ENCODE measurements around the gene PVALB.

DNA sequence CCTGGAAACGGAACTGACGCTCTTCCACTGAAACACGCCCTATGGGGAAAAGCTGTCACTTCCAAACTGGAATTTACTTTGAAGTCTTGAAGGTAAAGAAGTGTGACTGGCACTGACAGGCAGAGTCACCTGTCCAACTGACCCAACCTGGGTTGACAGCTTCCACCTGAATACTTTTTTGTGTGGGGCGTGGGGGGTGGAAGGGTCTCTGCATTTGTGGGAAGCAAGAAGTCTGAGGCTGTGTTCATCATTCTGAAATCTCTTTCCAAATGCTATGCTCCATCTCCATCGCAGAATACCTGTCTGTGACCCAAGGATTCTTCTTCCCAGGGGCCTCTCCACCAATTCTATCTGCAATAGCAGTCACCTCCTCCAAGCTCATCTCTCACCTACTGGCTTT lies 48.7 kb downstream of the PVALB start:
- no peak for TF ChIP-seq FOXM1 (IDR thresholded peaks at IDR 0.05; ENCODE audit: borderline replicate concordance, low read depth)
- TF ChIP-seq, protein P1, sequence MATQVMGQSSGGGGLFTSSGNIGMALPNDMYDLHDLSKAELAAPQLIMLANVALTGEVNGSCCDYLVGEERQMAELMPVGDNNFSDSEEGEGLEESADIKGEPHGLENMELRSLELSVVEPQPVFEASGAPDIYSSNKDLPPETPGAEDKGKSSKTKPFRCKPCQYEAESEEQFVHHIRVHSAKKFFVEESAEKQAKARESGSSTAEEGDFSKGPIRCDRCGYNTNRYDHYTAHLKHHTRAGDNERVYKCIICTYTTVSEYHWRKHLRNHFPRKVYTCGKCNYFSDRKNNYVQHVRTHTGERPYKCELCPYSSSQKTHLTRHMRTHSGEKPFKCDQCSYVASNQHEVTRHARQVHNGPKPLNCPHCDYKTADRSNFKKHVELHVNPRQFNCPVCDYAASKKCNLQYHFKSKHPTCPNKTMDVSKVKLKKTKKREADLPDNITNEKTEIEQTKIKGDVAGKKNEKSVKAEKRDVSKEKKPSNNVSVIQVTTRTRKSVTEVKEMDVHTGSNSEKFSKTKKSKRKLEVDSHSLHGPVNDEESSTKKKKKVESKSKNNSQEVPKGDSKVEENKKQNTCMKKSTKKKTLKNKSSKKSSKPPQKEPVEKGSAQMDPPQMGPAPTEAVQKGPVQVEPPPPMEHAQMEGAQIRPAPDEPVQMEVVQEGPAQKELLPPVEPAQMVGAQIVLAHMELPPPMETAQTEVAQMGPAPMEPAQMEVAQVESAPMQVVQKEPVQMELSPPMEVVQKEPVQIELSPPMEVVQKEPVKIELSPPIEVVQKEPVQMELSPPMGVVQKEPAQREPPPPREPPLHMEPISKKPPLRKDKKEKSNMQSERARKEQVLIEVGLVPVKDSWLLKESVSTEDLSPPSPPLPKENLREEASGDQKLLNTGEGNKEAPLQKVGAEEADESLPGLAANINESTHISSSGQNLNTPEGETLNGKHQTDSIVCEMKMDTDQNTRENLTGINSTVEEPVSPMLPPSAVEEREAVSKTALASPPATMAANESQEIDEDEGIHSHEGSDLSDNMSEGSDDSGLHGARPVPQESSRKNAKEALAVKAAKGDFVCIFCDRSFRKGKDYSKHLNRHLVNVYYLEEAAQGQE (IDR thresholded peaks at IDR 0.05; ENCODE audit: low read depth) = no peak
- no peak for TF ChIP-seq EP300 (IDR thresholded peaks at IDR 0.05; ENCODE audit: borderline replicate concordance)
- no peak for TF ChIP-seq RAD21 (IDR thresholded peaks at IDR 0.05; ENCODE audit: low read depth)
- TF ChIP-seq, protein P2, sequence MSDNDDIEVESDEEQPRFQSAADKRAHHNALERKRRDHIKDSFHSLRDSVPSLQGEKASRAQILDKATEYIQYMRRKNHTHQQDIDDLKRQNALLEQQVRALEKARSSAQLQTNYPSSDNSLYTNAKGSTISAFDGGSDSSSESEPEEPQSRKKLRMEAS (IDR thresholded peaks at IDR 0.05) = no peak

Data from Ishikawa (cell line).